ENCODE data around the gene VCAN. TPM values are rescaled to one million over a fixed set of nuclear protein-coding genes. Genes with fewer than 3 reads are reported as not detected.

Gene VCAN
- polyA plus RNA-seq, 3 donors from 2014 or later, result 0.86 to 5.4 (median 1.6) TPM

GRCh38 chr5:83586874-83587776, 115.6 kb downstream of the VCAN start:
- Mint-ChIP-seq H3K27ac (no peak overlapping the region), H3K36me3 (no peaks in the 10 kb centered on the region), H3K4me1 (no peaks in the 10 kb centered on the region), H3K9me3 (peaks cover 0 to 6% (median 0%) of the 10 kb centered on the region in 6 donors), H3K4me3 (no peak overlapping the region), H3K27me3 (ENCODE audit: low read depth in 3 of 3) (peaks cover 1 to 3% (median 2%) of the 10 kb centered on the region in 3 donors)
- no peak for DNase-seq

- peaks cover 0 to 3% (median 2%) of the 10 kb centered on the region in 3 donors for H3K27me3 Mint-ChIP-seq (ENCODE audit: low read depth in 3 of 3)
- no peak overlapping the region for H3K4me3 Mint-ChIP-seq
- H3K27ac Mint-ChIP-seq, result no peak overlapping the region
Observed at GRCh38 chr5:83589786-83590185, 118.2 kb downstream of the VCAN start.

GRCh38 chr5:83590966-83591365, 119.4 kb downstream of the VCAN start:
- H3K27ac Mint-ChIP-seq, result no peak overlapping the region
- no peaks in the 10 kb centered on the region for H3K36me3 Mint-ChIP-seq
- H3K9me3 Mint-ChIP-seq, result peaks cover 0 to 8% (median 0%) of the 10 kb centered on the region in 6 donors
- H3K27me3 Mint-ChIP-seq (ENCODE audit: low read depth in 3 of 3), result peaks cover 0 to 3% (median 2%) of the 10 kb centered on the region in 3 donors
- H3K4me3 Mint-ChIP-seq, result no peak overlapping the region
- DNase-seq, result no peak
- no peaks in the 10 kb centered on the region for H3K4me1 Mint-ChIP-seq

More at GRCh38 chr5:83589786-83590185, 118.2 kb downstream of the VCAN start:
- H3K36me3 Mint-ChIP-seq, result no peaks in the 10 kb centered on the region
- DNase-seq, result no peak
- H3K4me1 Mint-ChIP-seq, result no peaks in the 10 kb centered on the region
- peaks cover 0 to 6% (median 0%) of the 10 kb centered on the region in 6 donors for H3K9me3 Mint-ChIP-seq

GRCh38 chr5:83595217-83595616, 123.7 kb downstream of the VCAN start:
- Mint-ChIP-seq H3K9me3 (peaks cover 0 to 5% (median 2%) of the 10 kb centered on the region in 6 donors), H3K4me3 (no peak overlapping the region), H3K4me1 (no peaks in the 10 kb centered on the region), H3K27me3 (ENCODE audit: low read depth in 3 of 3) (peaks cover 0 to 3% (median 1%) of the 10 kb centered on the region in 3 donors), H3K27ac (no peak overlapping the region), H3K36me3 (no peaks in the 10 kb centered on the region)
- DNase-seq, result no peak

DNA sequence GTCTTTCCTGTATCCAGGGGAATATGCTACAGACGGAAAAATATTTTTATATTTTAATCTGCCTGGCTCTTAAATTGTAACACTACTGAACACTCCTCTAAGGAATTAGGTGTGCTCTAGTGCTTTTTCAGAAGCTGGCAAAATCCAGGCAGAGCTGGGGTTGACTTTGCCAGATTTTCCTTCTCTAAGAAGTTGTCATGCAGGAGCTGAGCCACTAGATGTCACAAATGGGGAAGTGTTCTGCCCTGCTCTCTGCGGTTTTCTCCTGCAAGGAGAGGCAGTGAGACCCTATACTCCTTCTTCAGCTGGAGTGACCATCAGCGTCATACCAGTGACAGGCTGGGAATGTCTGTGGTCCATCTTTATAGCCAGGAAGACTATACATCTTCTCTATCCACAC, 136.6 kb downstream of the VCAN start:
- no peak for DNase-seq
- H3K9me3 Mint-ChIP-seq, result peaks cover 0 to 8% (median 3%) of the 10 kb centered on the region in 6 donors
- H3K27ac Mint-ChIP-seq, result no peak overlapping the region
- H3K4me1 Mint-ChIP-seq, result no peaks in the 10 kb centered on the region
- peaks cover 0 to 3% (median 1%) of the 10 kb centered on the region in 3 donors for H3K27me3 Mint-ChIP-seq (ENCODE audit: low read depth in 3 of 3)
- H3K4me3 Mint-ChIP-seq, result no peak overlapping the region
- H3K36me3 Mint-ChIP-seq, result no peaks in the 10 kb centered on the region

DNA sequence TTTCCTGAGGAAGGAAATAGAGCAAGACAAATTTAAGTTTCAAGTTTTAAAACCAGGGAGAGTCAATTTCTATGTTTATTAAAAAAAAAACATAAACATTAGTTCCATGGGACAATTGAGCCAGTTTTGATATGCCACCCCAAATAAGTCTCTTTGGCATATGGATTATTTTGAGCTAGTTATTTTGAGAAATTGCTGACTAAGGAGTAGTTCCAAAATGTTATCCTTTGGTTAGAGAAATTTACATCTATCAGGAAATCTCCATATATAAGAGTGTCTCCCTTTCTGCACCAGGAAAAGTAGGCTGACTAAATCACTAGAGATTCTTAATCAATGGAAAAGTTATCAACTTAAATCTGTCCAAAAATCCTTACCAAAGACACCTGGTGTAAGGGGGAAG, 143.3 kb downstream of the VCAN start:
- H3K9me3 Mint-ChIP-seq, result peaks cover 4 to 26% (median 14%) of the 10 kb centered on the region in 6 donors
- H3K4me3 Mint-ChIP-seq, result no peak overlapping the region
- H3K27ac Mint-ChIP-seq, result no peak overlapping the region
- no peaks in the 10 kb centered on the region for H3K36me3 Mint-ChIP-seq
- peaks cover 0 to 2% (median 0%) of the 10 kb centered on the region in 3 donors for H3K27me3 Mint-ChIP-seq (ENCODE audit: low read depth in 3 of 3)
- H3K4me1 Mint-ChIP-seq, result no peaks in the 10 kb centered on the region
- no peak for DNase-seq

DNA sequence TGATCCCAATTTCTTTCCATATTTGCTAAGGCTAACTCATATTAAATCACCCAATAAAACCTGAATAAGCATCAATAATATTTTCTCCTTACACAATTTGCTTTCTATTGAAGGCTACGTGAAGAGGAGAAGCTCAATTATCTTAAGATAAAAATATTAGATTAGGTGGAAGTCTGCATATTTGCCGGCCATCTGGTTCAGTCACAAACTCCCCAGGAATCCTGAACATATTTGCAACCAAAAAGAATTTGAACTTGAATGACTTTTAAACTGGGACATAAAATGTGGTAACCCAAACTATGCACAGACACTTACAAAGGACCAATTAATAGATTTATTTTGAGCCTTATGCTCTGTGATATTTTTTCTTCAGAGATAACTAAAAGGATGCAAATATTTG, 156.8 kb downstream of the VCAN start:
- Mint-ChIP-seq H3K9me3 (peaks cover 0 to 7% (median 2%) of the 10 kb centered on the region in 6 donors), H3K4me1 (no peaks in the 10 kb centered on the region), H3K27ac (no peak overlapping the region), H3K27me3 (ENCODE audit: low read depth in 3 of 3) (no peaks in the 10 kb centered on the region), H3K4me3 (no peak overlapping the region), H3K36me3 (no peaks in the 10 kb centered on the region)
- no peak for DNase-seq

Other genes starting within 250 kb of the VCAN start
- not detected for gene HAPLN1, start 249.1 kb downstream of the VCAN start, polyA plus RNA-seq

All from immature natural killer cell (primary cell).